DND-41 (cell line): ENCODE data around the gene DDX18.

ENCODE experiments used
- ATAC-seq: fragments of 200-7000 bp; cut with Tn5 transposase; 3 replicates; pipeline ENCODE4 v1.9.1; 2021; ENCODE audit warnings: low read depth; ENCODE audit not compliant: insufficient read depth
- DNase-seq: peaks from one replicate; pipeline ENCODE4 v3.0.0-alpha.2; 2020
- H2AFZ ChIP-seq: 2 replicates; pipeline ENCODE4 v1.6.0; 2012; ENCODE audit warnings: low read depth, low read length
- H3K27ac ChIP-seq: 2 replicates; pipeline ENCODE4 v1.5.1; 2012; ENCODE audit warnings: low read length, inconsistent platforms
- H3K27me3 ChIP-seq: fragments of 200-600 bp; sonication (generic); 2 replicates; pipeline ENCODE4 v1.6.0; 2012; ENCODE audit warnings: low read length, mild to moderate bottlenecking, inconsistent platforms; ENCODE audit not compliant: insufficient read depth, poor library complexity
- H3K36me3 ChIP-seq: 2 replicates; pipeline ENCODE4 v1.5.1; 2012; ENCODE audit warnings: low read length, inconsistent platforms; ENCODE audit not compliant: insufficient read depth
- H3K4me1 ChIP-seq: 2 replicates; pipeline ENCODE4 v1.5.1; 2012; ENCODE audit warnings: mild to moderate bottlenecking, low read length; ENCODE audit not compliant: insufficient read depth
- H3K4me2 ChIP-seq: 2 replicates; pipeline ENCODE4 v1.6.0; 2012; ENCODE audit warnings: mild to moderate bottlenecking, moderate library complexity, low read length, inconsistent platforms; ENCODE audit not compliant: insufficient read depth
- H3K4me3 ChIP-seq, 2 experiments: fragments of 200-600 bp in 1 of 2; shearing (Covaris generic) in 1 of 2; 2 replicates each; pipeline ENCODE4 v1.5.1; 2012 to 2016; ENCODE audit warnings: inconsistent platforms in 2 of 2, low read length in 2 of 2, mild to moderate bottlenecking in 2 of 2, low read depth in 1 of 2, moderate library complexity in 1 of 2
- H3K79me2 ChIP-seq: 2 replicates; pipeline ENCODE4 v1.6.0; 2012; ENCODE audit warnings: low read length, inconsistent platforms; ENCODE audit not compliant: insufficient read depth
- H3K9ac ChIP-seq: 2 replicates; pipeline ENCODE4 v1.6.0; 2012; ENCODE audit warnings: low read depth, mild to moderate bottlenecking, inconsistent platforms, low read length, moderate library complexity
- H3K9me3 ChIP-seq: 2 replicates; pipeline ENCODE4 v1.5.1; 2012; ENCODE audit warnings: low read length, moderate library complexity, mild to moderate bottlenecking, inconsistent platforms; ENCODE audit not compliant: insufficient read depth, severe bottlenecking
- H4K20me1 ChIP-seq: 2 replicates; pipeline ENCODE4 v1.6.0; 2012; ENCODE audit warnings: low read length; ENCODE audit not compliant: insufficient read depth
- CTCF ChIP-seq: IDR thresholded peaks from 2 replicates; pipeline ENCODE4 v1.5.1; 2012; ENCODE audit warnings: borderline replicate concordance, low read length, moderate library complexity, mild to moderate bottlenecking; ENCODE audit not compliant: poor library complexity, severe bottlenecking; ENCODE audit errors: extremely low read depth
- EZH2 ChIP-seq: IDR thresholded peaks from 3 replicates; pipeline ENCODE4 v1.6.1; 2012; ENCODE audit warnings: borderline replicate concordance, low read depth, mild to moderate bottlenecking, moderate library complexity, low read length, inconsistent platforms; ENCODE audit not compliant: severe bottlenecking

The DDX18 gene

GRCh38 chr2:117858336-117858735 lies 43.8 kb downstream of the DDX18 start:
- no peak for TF ChIP-seq EZH2
- TF ChIP-seq CTCF = no peak
- Histone ChIP-seq H3K9ac (no peak overlapping the region), H3K4me3 (no peak overlapping the region), H3K27me3 (no peaks in the 10 kb centered on the region), H3K4me2 (no peak overlapping the region), H2AFZ (no peak overlapping the region), H4K20me1 (no peaks in the 10 kb centered on the region), H3K4me1 (no peaks in the 10 kb centered on the region), H3K79me2 (no peaks in the 10 kb centered on the region), H3K9me3 (no peaks in the 10 kb centered on the region), H3K36me3 (no peaks in the 10 kb centered on the region), H3K27ac (no peak overlapping the region)
- no peak for ATAC-seq
- no peak for DNase-seq

GRCh38 chr2:117858892-117859531 lies 44.5 kb downstream of the DDX18 start:
- Histone ChIP-seq H4K20me1 (no peaks in the 10 kb centered on the region), H2AFZ (no peak overlapping the region), H3K9me3 (no peaks in the 10 kb centered on the region), H3K79me2 (no peaks in the 10 kb centered on the region), H3K4me2 (no peak overlapping the region), H3K4me1 (no peaks in the 10 kb centered on the region), H3K4me3 (no peak overlapping the region), H3K27ac (no peak overlapping the region), H3K9ac (no peak overlapping the region), H3K36me3 (no peaks in the 10 kb centered on the region), H3K27me3 (no peaks in the 10 kb centered on the region)
- DNase-seq (no peak), ATAC-seq (no peak)
- TF ChIP-seq CTCF (no peak), EZH2 (no peak)

- DNase-seq = no peak
- H3K27ac ChIP-seq = no peak overlapping the region
Observed at GRCh38 chr2:117859532-117859911, 45.0 kb downstream of the DDX18 start.

More at GRCh38 chr2:117859532-117859911, 45.0 kb downstream of the DDX18 start:
- no peaks in the 10 kb centered on the region for H3K79me2 ChIP-seq
- no peak for ATAC-seq
- TF ChIP-seq CTCF (no peak), EZH2 (no peak)
- no peaks in the 10 kb centered on the region for H3K27me3 ChIP-seq
- no peak overlapping the region for H2AFZ ChIP-seq
- no peak overlapping the region for H3K9ac ChIP-seq
- no peaks in the 10 kb centered on the region for H3K4me1 ChIP-seq
- H3K36me3 ChIP-seq = no peaks in the 10 kb centered on the region
- H4K20me1 ChIP-seq = no peaks in the 10 kb centered on the region
- H3K4me3 ChIP-seq = no peak overlapping the region
- no peaks in the 10 kb centered on the region for H3K9me3 ChIP-seq
- no peak overlapping the region for H3K4me2 ChIP-seq
